GM08714 (cell line): Measurements from ENCODE around the gene PRKAR1B.
"Not testable (repeated sequence)": the region's sequence is repeated elsewhere in the genome, so short reads cannot be mapped to it uniquely, and the experiment has no call there.

Experiments used
- H3K4me3 ChIP-seq: fragments of 200-500 bp; sonication (Bioruptor generic); 2 replicates; pipeline ENCODE4 v1.5.1; 2014; ENCODE audit warnings: mild to moderate bottlenecking, low read length, inconsistent platforms
- ZNF274 ChIP-seq: IDR thresholded peaks from 2 replicates; pipeline ENCODE4 v1.6.1; 2012; ENCODE audit warnings: mild to moderate bottlenecking, low read depth, low read length

The PRKAR1B gene

GRCh38 chr7:668139-668931 is 58.7 kb downstream of the PRKAR1B start:
- no peak overlapping the region for H3K4me3 ChIP-seq
- TF ChIP-seq ZNF274 = no peak

GRCh38 chr7:666454-667292 is 60.4 kb downstream of the PRKAR1B start:
- no peak overlapping the region for H3K4me3 ChIP-seq
- TF ChIP-seq ZNF274 = no peak

GRCh38 chr7:665736-666453 is 61.2 kb downstream of the PRKAR1B start:
- no peak overlapping the region for H3K4me3 ChIP-seq
- TF ChIP-seq ZNF274 = no peak

- no peak overlapping the region for H3K4me3 ChIP-seq
- TF ChIP-seq ZNF274 = no peak
Observed at GRCh38 chr7:664997-665735, 61.9 kb downstream of the PRKAR1B start.

- TF ChIP-seq ZNF274 = no peak
- no peak overlapping the region for H3K4me3 ChIP-seq
Observed at GRCh38 chr7:664402-664775, 62.7 kb downstream of the PRKAR1B start.

GRCh38 chr7:662576-662975 is 64.5 kb downstream of the PRKAR1B start:
- TF ChIP-seq ZNF274 = no peak
- H3K4me3 ChIP-seq = no peak overlapping the region

- TF ChIP-seq ZNF274 = no peak
- no peak overlapping the region for H3K4me3 ChIP-seq
Observed at GRCh38 chr7:659996-660395, 67.1 kb downstream of the PRKAR1B start.

GRCh38 chr7:659306-659847 is 67.7 kb downstream of the PRKAR1B start:
- TF ChIP-seq ZNF274 = no peak
- no peak overlapping the region for H3K4me3 ChIP-seq

- TF ChIP-seq ZNF274 = no peak
Observed at GRCh38 chr7:657565-658119, 69.4 kb downstream of the PRKAR1B start.

GRCh38 chr7:657010-657409 is 70.1 kb downstream of the PRKAR1B start:
- H3K4me3 ChIP-seq = not testable (repeated sequence)

More at GRCh38 chr7:657565-658119, 69.4 kb downstream of the PRKAR1B start:
- no peak overlapping the region for H3K4me3 ChIP-seq

GRCh38 chr7:655758-656157 is 71.3 kb downstream of the PRKAR1B start:
- TF ChIP-seq ZNF274 = no peak
- no peak overlapping the region for H3K4me3 ChIP-seq

- no peak for TF ChIP-seq ZNF274
- no peak overlapping the region for H3K4me3 ChIP-seq
Observed at GRCh38 chr7:653829-654764, 73.0 kb downstream of the PRKAR1B start.
